GM21576 (cell line): ENCODE results near the gene LHPP.
"Not testable (repeated sequence)": the region's sequence is repeated elsewhere in the genome, so short reads cannot be mapped to it uniquely, and the experiment has no call there.

ENCODE experiments used
- ATAC-seq: cut with Tn5 transposase; IDR thresholded peaks from one replicate; pipeline ENCODE4 v1.9.1; 2021; ENCODE audit warnings: mild to moderate bottlenecking, moderate library complexity; ENCODE audit not compliant: unreplicated experiment

The LHPP gene

GRCh38 chr10:124568848-124569622 lies 107.4 kb downstream of the LHPP start:
- no peak for ATAC-seq

- no peak for ATAC-seq
These were observed 108.2 kb downstream of the LHPP start for GRCh38 chr10:124569623-124570470.

GRCh38 chr10:124570646-124571045 lies 109.0 kb downstream of the LHPP start:
- ATAC-seq, result no peak

- no peak for ATAC-seq
These were observed 111.1 kb downstream of the LHPP start for GRCh38 chr10:124572751-124573150.

GRCh38 chr10:124573726-124574455 lies 112.3 kb downstream of the LHPP start:
- ATAC-seq, result no peak

- ATAC-seq, result no peak
These were observed 112.9 kb downstream of the LHPP start for GRCh38 chr10:124574456-124575070.

- ATAC-seq, result no peak
These were observed 113.7 kb downstream of the LHPP start for GRCh38 chr10:124575107-124576035.

- no peak for ATAC-seq
These were observed 115.2 kb downstream of the LHPP start for GRCh38 chr10:124576526-124577420.

GRCh38 chr10:124577651-124578050 lies 116.0 kb downstream of the LHPP start:
- no peak for ATAC-seq

GRCh38 chr10:124578231-124579010 lies 116.8 kb downstream of the LHPP start:
- ATAC-seq, result no peak

- ATAC-seq, result no peak
These were observed 117.4 kb downstream of the LHPP start for GRCh38 chr10:124579011-124579399.

- no peak for ATAC-seq
These were observed 124.5 kb downstream of the LHPP start for GRCh38 chr10:124586142-124586541.

GRCh38 chr10:124587811-124588211 lies 126.2 kb downstream of the LHPP start:
- no peak for ATAC-seq

- ATAC-seq, result not testable (repeated sequence)
These were observed 126.7 kb downstream of the LHPP start for GRCh38 chr10:124588341-124588735.

- ATAC-seq, result no peak
These were observed 127.3 kb downstream of the LHPP start for GRCh38 chr10:124588736-124589490.

- ATAC-seq, result no peak
These were observed 127.9 kb downstream of the LHPP start for GRCh38 chr10:124589491-124590041.
